Measurements from ENCODE around the gene ARSI.

ARSI gene

GRCh38 chr5:150302301-150303069, at the start of gene ARSI:
ARSI (minus strand) TSS chr5:150302905; CDS start chr5:150302373, 532 bp downstream.
- peak; percentile 77 for DNase-seq (ENCODE audit: low spot score)

DNA sequence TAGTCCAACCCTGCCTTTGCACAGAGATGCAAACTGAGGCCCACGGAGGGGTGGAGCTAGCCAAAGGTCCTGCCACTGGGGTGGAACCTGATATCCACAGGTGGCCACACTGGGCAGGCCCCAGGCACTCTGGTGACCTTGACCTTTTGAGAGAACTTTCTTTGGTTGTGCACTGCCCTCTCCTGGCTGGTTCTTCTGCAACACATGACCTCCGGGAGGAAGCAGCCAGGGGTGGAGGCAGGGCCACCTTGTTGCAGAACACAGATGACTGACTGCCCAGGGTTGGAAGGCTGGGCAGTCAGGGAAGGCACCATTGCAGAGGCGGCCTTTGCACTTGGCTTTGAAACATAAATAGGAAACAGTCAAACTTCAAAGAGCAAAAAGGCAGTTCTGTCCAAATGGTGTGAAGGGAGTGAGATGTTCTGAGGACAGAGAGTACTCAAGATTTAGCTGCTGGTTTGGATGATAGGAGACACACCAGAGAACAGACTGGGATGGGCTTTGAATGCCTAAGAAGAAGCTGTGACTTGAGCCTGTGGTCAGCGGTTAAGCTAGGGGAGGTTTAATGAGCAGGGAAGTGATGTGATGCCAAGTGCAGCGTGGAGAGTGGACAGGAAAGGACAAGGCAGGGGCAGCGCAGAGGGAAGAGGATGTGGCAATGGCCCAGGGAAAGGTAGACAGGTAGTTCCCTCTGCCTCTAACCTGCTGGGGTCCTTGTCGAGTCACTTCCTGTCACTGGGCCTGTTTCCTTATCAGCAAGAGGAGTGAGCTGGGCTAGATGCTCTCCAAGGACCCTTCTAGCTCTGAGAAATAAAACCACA, 48.0 kb upstream of the ARSI start:
- peak; percentile 81 for DNase-seq (ENCODE audit: low spot score)

DNA sequence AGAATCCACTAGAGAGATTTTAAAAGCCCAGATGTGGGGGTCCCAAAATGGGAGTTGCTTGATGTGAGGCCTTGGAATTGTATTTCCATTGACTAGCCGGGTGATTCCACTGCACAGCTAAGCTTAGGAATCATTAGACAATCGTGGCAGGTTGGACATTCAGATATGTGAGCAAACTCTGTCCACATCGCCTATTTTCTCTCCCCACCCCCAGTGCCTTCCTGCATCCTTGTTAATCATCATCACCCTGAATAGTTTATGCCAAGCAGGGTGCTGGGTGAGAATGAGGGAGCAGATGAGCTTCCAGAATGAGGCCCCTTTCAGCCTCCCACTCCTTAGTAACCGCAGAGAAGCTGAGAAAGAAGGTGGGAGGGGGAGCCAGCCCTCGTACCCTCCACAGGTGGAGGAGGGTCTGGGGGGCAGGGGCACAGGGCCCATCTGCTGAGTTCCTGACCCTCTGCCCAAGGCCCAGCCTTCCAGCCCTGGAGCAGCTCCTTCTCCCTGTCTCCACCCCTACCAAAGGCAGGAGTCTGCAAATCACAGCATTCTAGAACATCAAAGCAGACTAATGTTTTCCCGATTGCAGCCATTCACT, 47.1 kb upstream of the ARSI start:
- no peak for DNase-seq (ENCODE audit: low spot score)

- no peak for DNase-seq (ENCODE audit: low spot score)
These were observed 44.7 kb upstream of the ARSI start for GRCh38 chr5:150347451-150347850.

DNA sequence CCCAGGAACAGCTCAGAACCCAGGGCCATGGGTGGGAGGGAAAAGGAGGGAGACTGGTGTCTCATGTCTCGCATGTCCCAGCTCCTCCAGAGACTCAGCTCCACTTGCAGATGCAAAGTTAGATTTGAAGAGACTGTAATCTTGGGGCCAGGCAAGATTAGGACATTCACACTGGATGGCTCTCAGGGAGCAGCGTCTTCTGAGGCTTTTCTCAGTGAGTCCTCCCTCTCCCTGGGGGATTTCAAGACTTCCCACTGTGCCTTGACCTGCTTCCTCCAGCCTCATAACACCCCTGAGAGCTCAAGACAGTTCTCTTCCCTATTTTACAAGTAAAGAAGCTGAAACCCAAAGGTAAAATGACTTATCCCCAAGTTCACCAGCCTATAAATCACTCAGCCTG, 44.3 kb upstream of the ARSI start:
- no peak for DNase-seq (ENCODE audit: low spot score)

- DNase-seq (ENCODE audit: low spot score): no peak
These were observed 43.9 kb upstream of the ARSI start for GRCh38 chr5:150346592-150346991.

- DNase-seq (ENCODE audit: low spot score): no peak
These were observed 43.0 kb upstream of the ARSI start for GRCh38 chr5:150345716-150346115.

DNA sequence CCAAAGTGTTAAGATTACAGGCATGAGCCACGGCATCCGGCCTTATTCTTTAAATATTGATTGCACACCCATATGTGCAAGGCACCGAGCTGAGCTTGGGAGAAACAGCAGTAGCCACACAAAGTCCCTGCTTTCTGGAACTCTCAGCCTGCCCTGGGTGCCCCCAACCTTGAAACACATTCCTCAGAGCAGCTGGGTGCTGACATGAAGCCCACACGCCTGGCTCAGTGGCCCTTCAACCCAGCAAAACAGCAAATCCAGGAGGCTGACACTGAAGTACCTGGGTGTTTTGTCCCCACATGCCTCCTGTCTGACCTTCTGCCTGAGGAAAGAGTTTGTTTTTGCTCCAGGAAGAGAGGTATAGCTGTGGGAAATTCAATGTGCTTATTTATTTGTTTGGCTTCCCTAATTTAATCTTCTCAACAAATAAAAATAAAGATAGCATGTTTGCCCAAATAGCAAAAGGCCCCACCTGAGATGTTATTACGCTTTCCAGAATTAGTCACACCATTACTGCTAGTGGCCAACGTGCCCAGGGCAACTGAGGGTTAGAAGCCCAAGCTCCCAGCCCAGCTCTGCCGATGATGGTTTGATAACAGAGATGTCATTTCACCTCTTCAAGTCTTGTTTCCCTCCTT, 41.4 kb upstream of the ARSI start:
- DNase-seq (ENCODE audit: low spot score): no peak

GRCh38 chr5:150342583-150342982, 39.9 kb upstream of the ARSI start:
- DNase-seq (ENCODE audit: low spot score): no peak

- DNase-seq (ENCODE audit: low spot score): no peak
These were observed 39.3 kb upstream of the ARSI start for GRCh38 chr5:150341989-150342388.

GRCh38 chr5:150341331-150341730, 38.6 kb upstream of the ARSI start:
- no peak for DNase-seq (ENCODE audit: low spot score)

DNA sequence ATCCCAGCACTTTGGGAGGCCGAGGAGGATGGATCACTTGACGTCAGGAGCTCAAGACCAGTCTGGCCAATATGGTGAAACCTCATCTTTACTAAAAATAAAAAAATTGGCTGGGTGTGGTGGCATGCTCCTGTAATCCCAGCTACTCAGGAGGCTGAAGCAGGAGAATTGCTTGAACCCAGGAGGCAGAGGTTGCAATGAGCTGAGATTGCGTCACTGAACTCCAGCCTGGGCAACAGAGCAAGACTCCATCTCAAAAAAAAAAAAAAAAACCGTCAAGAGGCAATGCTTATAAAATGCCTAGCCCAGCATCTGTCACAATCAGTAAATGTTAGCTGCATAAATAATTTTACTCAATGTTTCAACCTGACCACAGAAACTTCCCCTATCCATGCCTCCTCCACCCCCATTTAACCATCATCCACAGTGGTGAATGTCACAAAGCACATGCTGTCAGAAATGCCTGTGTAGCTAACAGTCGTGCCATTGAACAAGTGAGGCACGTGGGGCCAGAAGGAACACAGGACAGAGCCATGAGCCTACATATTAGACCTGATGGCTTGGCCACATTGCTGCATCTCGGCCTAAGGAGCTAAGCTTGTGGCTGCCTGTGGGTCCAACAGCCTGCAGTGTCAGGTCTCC, 38.0 kb upstream of the ARSI start:
- DNase-seq (ENCODE audit: low spot score): no peak

GRCh38 chr5:150339841-150340240, 37.1 kb upstream of the ARSI start:
- no peak for DNase-seq (ENCODE audit: low spot score)

GRCh38 chr5:150339165-150339564, 36.5 kb upstream of the ARSI start:
- no peak for DNase-seq (ENCODE audit: low spot score)

DNA sequence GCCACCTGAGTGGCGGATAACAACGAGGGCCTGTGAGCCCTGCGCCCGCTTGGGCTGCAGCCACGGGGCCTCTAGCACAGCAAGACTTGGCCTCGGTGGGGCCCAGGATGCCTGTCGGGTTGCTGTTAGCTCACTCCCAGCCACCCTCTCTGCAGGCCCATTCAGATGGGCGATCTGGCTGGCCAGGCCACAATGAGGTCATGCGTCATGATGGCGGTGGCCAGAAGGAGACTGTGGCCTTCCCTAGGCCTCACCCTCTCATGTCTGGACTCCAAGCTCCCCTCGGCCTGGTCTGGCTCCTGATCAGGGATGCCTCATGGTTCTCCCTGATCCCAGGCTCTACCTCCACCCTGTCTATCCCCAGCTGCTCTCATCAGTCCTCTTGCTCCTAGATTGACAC, 35.8 kb upstream of the ARSI start:
- DNase-seq (ENCODE audit: low spot score): no peak

- DNase-seq (ENCODE audit: low spot score): no peak
These were observed 33.1 kb upstream of the ARSI start for GRCh38 chr5:150335778-150336177.

DNA sequence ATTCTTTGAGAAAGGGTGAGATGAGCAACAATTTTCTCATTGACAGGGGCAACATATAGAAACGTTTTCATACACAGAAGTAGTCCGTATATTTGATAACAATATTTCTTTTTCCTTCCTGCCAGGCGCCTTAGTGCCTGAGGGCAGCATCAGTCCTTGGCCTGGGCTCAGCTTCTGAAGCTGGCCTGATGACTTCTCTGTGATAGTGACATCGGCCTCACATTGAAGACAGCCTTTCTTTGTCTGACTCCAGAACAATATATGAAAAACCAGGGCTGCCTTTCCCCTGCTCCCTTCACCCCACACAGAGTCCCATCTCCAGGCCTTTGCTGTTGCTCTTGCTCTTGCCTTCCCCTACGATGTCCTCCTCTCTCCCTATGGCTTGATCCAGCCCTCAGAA, 30.7 kb upstream of the ARSI start:
- DNase-seq (ENCODE audit: low spot score): no peak

- DNase-seq (ENCODE audit: low spot score): no peak
These were observed 27.5 kb upstream of the ARSI start for GRCh38 chr5:150329881-150330876.

DNA sequence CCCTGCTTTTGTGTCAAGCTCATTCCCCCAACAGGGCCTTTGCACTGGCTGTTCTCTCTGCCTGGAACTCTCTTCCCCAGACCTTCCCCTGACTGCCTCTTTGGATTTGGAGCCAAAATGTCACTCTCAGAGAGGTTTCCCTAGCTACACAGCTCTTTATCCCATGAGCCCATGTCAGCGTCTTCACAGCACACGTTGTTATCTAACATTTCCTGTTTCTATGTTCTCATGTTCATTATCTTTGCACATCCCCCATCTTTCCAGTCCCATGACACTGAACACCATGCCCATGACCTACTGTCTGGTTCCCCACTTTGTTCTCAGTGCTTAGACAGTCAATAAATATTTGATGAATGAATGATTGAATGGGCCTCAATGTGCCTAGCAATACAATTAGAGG, 26.3 kb upstream of the ARSI start:
- no peak for DNase-seq (ENCODE audit: low spot score)

DNA sequence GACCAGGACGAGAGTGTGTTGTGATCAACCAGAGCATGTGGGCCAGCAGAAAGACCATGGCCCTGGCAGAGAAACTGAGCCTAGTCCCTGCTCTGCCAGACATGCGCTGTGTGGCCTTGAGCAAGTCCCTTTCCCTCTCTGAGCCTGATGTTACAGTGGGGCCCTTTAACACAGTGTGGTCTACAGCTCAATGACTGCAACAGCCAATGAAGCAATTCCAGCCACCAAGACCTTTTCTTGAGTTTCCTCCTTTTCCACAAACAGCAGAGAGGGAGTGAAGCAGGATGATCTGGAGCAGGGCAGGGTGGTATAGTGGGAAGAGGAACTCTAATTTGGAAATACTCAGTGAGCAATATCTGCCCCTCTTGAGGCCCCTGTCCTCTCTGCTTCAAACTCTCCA, 25.8 kb upstream of the ARSI start:
- DNase-seq (ENCODE audit: low spot score): no peak

DNA sequence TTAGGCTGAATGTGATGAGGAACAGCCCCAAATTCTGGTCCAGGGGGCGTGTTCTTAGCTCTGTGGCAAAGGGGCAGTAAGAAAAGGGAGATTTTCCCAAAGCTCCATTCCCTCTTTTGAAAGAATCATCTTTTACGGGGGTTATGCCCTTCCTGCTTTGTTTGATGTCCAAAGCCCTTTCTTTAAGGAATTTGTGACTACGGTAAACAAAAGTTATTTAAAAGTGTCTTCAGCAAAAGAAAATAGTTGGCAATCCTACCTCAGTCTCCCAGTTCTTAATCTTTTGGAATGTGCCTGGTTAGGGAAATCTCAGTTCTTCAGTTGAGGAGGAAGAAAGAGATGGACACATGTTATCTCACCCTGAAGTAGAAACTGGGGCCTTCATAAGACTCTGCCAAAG, 24.4 kb upstream of the ARSI start:
- no peak for DNase-seq (ENCODE audit: low spot score)
